ENCODE measurements around the gene NECAP2.
"Not testable (repeated sequence)": the region's sequence is repeated elsewhere in the genome, so short reads cannot be mapped to it uniquely, and the experiment has no call there.

GRCh38 chr1:16475771-16476770, 35.5 kb downstream of the NECAP2 start:
- not testable (repeated sequence) for TF ChIP-seq ZC3H11A (IDR thresholded peaks at IDR 0.05); CHD4 (IDR thresholded peaks at IDR 0.05; ENCODE audit: borderline replicate concordance); CTCF (IDR thresholded peaks at IDR 0.05)

Data from A549 (cell line).